Ecto neural progenitor cell (in vitro differentiated cells): ENCODE measurements around the gene TMEM86B.
"Not testable (repeated sequence)": the region's sequence is repeated elsewhere in the genome, so short reads cannot be mapped to it uniquely, and the experiment has no call there.

Experiments
- DNase-seq: peaks from one replicate; pipeline ENCODE4 v3.0.0-alpha.2; 2018; ENCODE audit warnings: low spot score

TMEM86B gene

DNA sequence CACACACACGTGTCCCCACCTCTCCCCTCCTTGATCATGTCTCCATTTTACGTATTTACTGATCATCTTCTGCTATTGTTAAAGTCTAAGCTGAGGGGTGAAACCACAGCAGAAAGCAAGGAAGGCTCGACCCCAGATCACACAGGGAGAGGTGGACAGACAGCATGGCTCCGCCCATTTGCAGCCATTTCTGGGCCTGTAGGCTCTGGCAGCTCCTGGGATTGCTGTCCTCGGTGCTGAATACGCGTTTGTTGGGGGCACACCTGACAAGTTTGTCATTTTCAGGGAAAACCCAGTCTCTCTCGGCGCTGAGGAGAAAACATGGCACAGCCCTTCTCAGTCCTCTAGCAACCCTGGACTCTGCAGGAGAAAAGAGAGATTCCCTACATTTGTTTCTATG lies 8.0 kb downstream of the TMEM86B start:
- DNase-seq: no peak

DNA sequence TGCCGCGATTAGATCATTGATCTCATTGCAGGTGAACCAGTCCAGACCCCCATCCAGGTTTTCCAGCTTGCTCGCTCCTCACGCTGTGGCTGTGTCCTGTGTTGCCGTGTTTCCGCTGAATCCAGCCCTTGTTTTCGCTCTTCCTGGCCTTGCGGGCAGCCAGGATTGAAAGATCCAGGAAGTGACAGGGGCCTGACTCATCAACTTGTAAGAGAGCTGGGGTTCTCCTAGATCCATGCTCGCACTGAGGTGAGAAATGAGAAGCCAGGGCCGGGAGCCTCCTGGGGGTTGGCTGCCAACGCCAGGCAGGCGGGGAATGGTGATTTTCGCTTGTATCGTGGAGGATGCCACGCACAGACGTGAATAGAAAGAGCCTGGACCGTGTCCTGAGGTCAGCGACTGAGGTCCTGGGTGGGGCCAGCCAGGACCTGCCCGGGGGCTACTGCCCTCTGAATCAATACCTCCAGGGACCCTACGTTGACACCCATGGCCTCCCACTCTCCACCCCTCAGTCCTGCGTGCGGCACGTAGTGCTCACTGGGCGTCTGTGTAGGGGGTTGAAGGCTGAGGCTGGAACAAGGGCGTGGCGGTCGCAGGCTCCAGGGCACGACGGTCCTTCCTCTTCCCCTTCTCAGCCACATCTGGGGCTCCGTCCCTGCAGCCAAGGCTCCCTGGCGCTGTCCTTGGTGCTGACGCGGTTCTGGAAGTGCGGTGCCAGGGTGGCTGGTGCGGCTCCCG lies 11.9 kb downstream of the TMEM86B start:
- peak; percentile 89 for DNase-seq

GRCh38 chr19:55213547-55213946 lies 15.0 kb downstream of the TMEM86B start:
- DNase-seq: no peak

GRCh38 chr19:55212447-55212846 lies 16.1 kb downstream of the TMEM86B start:
- DNase-seq: no peak

- DNase-seq: no peak
These were observed 18.7 kb downstream of the TMEM86B start for GRCh38 chr19:55209693-55210472.

DNA sequence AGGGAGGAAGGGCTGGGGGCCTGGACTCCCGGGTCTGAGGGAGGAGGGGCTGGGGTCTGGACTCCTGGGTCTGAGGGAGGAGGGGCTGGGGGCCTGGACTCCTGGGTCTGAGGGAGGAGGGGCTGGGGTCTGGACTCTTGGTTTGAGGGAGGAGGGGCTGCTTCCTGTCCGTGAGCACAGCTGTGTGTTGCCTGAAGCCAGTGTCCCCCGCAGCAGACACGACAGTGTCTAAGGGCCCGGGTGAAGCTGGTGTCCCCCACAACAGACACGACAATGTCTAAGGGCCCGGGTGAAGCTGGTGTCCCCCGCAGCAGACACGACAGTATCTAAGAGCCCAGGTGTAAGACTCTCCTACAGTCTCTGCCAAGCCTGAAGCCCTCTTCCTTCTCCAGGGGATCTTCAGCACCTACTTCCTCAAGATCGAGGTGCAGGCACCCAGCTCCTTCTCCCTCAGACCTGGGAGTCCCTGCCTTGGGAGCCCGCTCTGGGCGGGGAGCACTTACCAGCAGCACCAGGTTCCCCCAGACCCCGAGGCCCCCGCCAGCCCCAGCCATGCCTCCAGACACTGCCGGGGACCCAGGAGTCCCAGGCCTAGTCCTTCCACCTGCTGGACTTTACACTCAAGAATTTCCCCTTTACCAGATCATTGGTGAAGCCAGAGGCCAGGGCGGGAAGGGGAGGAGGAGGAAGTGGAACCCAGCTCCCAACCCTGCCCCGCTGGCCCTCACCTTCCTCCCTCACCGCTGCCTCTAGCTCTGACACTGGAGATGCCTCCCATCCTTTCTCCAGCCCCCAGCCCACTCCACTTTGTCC lies 19.5 kb downstream of the TMEM86B start, which contains the start of gene PTPRH:
PTPRH (minus strand) TSS at position 622 of the 813 bp plus-strand sequence; CDS start at position 554, 68 bp downstream.
- DNase-seq: no peak

DNA sequence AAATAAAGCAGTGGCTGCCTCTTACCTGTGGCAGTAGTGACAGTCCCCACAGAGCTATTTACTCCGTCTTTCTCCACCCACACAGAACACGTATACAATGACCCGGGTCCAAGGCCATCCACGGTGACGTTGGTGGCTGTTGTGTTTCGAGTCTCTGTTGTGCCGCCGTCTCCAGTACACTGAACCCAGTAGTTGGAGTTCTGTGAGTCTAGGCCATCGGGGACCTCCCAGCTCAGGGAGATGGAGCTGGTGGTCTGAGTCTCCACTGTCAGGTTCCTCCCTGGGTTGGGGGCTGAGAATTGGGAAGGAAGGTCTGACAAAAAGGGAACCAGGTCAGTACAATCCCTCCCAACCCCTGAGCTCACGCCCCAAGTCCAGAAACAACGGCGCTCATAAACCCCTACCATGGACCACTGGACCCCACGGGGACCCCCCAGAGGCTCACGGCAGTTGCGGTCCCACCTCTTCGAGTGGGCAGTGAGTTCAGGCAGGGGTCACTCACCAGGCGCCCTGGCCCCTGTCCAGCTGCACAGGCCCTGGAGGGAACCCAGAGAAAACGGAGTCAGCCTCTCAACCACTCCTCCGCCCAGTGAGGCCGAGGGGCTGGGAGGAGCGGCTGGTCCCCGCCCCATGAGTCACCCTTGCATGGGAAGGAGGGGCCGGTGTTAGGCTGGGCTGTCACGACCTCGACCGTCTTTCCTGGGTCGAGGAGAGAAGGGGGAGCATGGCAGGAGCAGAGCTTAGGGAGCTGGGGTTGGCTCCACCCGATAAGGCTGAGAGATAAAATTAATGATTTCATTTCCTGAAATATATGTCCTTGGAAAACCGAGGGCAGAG lies 21.7 kb downstream of the TMEM86B start:
- DNase-seq: peak; percentile 84

DNA sequence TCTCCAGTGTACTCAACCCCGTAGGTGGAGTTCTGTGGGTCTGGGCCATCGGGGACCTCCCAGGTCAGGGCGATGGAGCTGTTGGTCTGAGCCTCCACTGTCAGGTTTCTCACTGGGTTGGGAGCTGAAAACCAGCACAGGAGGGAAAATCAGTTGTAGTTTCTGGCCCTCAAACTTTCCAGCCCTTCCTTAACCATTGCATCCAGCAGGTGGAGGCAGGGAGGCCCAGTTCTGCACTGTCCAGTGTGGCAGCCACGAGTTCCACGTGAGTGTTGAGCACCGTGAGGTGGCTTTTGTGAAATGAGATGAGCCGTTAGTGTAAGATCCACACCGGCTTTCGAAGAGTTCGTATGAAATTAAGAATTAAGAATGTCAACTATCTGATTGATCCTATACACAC lies 26.4 kb downstream of the TMEM86B start:
- not testable (repeated sequence) for DNase-seq

GRCh38 chr19:55199620-55200204 lies 28.9 kb downstream of the TMEM86B start:
- DNase-seq: no peak

GRCh38 chr19:55198651-55199050 lies 29.9 kb downstream of the TMEM86B start:
- DNase-seq: no peak

DNA sequence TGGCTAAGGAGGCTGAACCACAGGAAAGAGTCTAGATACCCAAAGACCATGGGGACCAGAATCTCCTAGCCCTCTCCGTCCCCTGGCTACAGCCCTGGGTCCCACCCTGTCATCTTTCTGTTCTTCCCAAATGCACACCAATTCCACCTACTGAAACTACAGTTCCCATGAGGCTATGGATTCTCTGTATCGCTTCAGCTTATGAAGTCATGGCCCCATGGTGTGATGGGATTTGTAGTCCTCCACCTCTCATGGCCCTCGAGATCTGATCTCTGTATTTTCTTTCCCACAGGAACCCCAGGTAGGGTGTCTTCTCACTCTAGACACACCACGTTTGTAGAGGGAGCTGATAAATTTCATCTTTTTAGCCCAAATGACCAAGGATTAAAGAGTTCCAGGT lies 31.0 kb downstream of the TMEM86B start:
- DNase-seq: no peak

DNA sequence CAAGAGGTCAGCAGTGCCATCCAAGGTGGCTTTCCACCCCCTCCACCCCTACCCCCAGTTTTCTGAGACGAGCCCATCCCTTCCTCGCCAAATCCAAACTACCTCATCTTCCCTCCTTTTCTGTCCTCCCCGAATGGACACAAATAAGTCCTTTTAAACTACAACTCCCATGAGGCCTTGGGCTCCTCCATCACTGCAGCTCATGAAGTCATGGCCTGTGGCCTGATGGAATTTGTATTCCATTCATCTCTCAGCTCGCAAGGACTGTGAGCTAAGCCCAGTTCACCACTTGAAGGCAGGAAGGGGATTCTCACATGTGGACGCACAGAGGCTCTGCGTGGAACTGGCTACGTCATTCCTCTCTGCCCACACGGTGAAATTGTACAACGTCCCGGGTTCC lies 31.8 kb downstream of the TMEM86B start:
- DNase-seq: no peak

- no peak for DNase-seq
These were observed 35.1 kb downstream of the TMEM86B start for GRCh38 chr19:55193481-55193880.

GRCh38 chr19:55189403-55189835 lies 39.1 kb downstream of the TMEM86B start:
- DNase-seq: no peak

- DNase-seq: no peak
These were observed 39.9 kb downstream of the TMEM86B start for GRCh38 chr19:55188625-55189024.

GRCh38 chr19:55186080-55186479 lies 42.5 kb downstream of the TMEM86B start:
- DNase-seq: no peak

DNA sequence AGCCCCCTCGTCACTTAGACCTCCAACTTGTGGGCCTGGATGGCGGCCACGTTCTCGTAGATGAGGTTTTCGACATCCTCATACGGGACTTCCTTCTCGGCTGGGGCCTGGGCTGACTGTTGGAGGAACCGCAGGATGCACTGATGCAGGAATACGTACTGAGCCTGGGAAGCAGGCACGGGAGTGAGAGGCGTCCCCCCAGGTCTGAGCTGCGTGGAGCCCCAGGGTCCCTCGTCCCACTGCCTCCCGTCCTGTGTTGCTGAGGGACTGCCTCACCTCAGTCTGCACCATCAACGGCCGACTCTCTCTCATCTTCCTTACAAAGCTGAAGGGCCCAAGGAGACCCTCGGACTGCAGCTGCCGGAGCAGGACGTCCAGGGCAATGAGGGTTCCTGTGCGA lies 46.8 kb downstream of the TMEM86B start:
- no peak for DNase-seq

- peak; percentile 83 for DNase-seq
These were observed 48.7 kb downstream of the TMEM86B start, which contains the start of gene SYT5 for GRCh38 chr19:55179606-55180484. SYT5 (minus strand) TSS chr19:55180289; CDS start chr19:55179041, 1,248 bp downstream.

DNA sequence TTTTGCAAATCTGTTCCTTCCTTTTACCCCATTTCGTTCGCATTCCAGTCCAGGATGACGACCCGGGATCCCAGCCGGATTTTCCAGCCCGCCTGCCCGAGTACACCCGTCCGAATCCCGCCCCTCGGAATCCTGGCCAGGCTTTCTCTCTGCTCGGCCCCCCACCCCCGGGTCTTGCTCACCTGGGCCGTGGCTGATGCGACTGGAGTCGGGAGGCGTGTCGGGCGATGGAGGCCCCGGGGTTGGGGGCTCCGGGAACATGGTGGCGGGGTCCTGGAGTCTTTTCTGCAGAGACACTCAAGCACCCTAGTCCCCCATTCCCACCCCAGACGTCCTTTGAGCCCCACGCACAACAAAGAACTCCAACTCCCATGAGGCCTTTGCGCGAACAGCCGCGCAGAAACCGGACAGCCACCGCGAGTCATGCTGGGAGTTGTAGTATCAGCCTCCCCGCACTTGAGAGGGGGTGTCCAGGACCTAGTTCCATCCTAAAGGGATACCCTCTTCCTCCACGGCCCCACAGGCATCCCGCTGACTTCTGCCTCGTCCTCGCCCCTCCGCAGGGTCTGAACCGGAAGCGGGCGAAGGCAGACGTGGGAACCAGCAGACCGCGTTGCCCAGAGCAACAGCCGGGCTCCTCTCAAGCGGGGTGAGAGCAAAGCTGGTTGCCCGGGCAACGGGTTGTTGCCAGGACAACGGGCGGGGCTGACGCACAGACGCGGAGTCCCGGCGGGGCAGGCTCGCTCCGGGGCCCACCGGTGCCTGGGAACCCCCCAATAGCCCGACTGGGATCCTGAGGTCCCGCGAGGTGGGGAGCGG lies 49.6 kb downstream of the TMEM86B start:
- DNase-seq: peak; percentile 94
